ENCODE data around the gene VPS4B.

DNA sequence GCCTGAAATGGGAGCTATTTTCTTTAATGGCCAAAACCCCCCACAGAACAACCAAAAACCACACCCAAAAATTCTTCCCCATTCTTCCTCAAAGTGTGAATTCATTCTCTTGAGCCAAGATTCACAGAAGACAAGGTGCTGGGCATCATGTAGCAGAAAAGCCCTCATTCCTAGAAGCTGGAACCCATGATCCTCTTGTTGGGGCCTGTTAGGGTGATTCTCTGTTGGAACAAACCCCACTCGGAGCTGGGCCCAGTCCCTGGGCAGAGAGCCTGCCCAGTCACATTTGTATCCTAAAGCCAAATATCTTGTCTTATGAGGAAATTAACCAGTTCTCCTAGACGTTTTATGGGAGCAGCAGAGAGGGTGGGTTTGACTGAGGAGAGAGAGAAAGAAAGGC, 22.8 kb upstream of the VPS4B start:
- no peak for TF ChIP-seq CTCF (IDR thresholded peaks at IDR 0.05)
- no peak for TF ChIP-seq POLR2A (IDR thresholded peaks at IDR 0.05)
- no peak for TF ChIP-seq POLR2AphosphoS5 (IDR thresholded peaks at IDR 0.05)

All from breast epithelium (tissue), 3 donors.